ENCODE data around the gene PPP2CA.
A peak's percentile ranks its signal among the peaks of the same experiment; 100 is the strongest.
"Not testable (repeated sequence)": the region's sequence is repeated elsewhere in the genome, so short reads cannot be mapped to it uniquely, and the experiment has no call there.

PPP2CA gene

DNA sequence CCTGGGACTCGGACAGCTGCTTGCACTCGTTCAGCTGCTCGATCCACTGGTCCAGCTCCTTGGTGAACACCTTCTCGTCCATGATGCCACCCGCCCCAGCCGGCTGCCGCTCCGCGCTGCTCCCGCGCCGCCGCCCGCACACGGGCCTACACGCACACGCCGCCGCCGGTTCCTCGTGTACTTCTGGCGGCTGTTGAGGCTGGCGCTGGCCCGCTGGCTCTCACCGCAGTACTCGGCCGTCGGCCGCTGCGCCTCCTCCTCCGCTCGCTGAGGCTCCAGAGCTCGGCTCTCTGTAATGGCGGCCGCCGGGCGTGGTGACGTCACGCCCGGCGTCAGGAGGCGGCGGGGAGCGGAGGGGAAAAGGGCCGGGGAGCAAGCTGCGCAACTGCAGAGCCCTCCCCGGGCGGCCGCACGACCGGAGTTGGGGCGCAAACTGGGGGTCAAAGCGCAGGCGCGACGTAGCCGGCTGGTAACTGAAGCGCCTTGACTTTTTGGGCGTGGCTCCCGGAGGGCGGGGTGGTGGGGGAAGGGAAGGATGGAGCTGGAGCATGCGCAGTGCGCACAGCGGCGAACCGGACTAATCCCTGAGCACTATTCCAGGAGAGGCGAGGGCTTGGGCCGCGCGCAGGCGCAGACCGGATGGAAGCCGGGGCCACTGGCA is at the start of gene PPP2CA:
PPP2CA (minus strand) TSS at position 294 of the 661 bp plus-strand sequence; CDS start at position 82, 212 bp downstream.
- H3K9me3 ChIP-seq (ENCODE audit: control insufficient read depth, insufficient read depth, low read length) = no peaks in the 10 kb centered on the region
- peak within 1 kb of the TSS; percentile 96 for H3K4me3 ChIP-seq (ENCODE audit: low read depth, low read length)
- no peaks in the 10 kb centered on the region for H3K27me3 ChIP-seq (ENCODE audit: control insufficient read depth, insufficient read depth, low read length)
- H3K9ac ChIP-seq (ENCODE audit: low read depth, low read length) = peak within 1 kb of the TSS; percentile 99
- H3K36me3 ChIP-seq (ENCODE audit: control insufficient read depth, insufficient read depth, low read length) = peaks cover 3% of the 10 kb centered on the region
- H3K4me1 ChIP-seq (ENCODE audit: control insufficient read depth, insufficient read depth, low read length) = peaks cover 4% of the 10 kb centered on the region

DNA sequence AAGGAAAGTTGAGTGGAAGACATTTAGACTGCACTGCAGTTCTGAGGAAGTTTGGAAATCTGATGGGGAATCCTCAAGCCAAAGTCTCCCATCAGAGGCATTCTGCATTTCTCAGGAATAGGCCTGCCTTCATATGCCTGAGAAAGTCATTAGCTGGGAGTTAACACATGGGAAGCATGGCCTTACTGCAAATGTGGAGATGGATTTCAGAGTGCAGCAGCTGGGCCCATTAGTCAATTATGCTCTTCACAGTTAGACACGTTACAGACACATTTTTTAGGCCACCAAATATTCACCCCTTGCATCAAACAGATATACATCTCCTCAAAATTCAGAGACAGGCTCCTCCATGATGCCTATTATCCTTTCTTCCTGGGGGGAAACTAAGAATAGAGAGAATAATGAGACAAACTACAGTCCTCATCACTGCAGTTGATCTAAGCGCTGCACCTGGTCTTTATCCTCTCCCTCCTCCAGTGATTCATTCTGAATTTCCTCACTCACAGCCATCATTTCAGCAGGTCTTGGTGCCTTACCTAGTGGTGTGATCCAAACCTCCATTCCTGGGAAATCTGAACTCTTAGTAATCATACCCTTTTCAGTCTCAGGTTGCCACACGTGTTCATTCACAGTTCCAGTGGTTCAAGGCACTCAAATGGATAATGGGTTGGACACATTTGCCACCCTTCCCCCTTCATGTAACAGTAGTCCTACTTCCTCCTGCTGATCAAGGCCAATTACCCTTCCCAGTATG is 47.9 kb upstream of the PPP2CA start:
- Histone ChIP-seq H3K9ac (ENCODE audit: low read depth, low read length) (no peak overlapping the region), H3K27me3 (ENCODE audit: control insufficient read depth, insufficient read depth, low read length) (no peaks in the 10 kb centered on the region), H3K4me1 (ENCODE audit: control insufficient read depth, insufficient read depth, low read length) (no peaks in the 10 kb centered on the region), H3K36me3 (ENCODE audit: control insufficient read depth, insufficient read depth, low read length) (no peaks in the 10 kb centered on the region), H3K9me3 (ENCODE audit: control insufficient read depth, insufficient read depth, low read length) (no peaks in the 10 kb centered on the region), H3K4me3 (ENCODE audit: low read depth, low read length) (no peak overlapping the region)

DNA sequence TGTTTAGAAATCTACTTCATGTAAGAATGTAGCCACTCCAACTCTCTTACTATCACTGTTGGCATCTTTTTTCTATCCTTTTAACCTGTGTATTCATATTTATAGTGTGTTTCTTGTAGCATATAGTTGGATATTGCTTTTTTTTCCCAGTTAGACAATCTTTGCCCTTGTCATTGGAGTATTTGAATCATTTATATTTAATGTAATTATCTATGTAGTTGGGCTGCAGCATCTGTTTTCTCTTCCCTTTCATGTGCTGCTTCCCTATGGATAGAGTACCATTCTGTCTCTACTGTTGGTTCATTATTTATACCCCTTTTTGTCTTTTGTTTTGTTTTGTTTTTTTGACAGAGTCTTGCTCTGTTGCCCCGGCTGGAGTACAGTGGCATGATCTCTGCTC is 45.2 kb upstream of the PPP2CA start:
- Histone ChIP-seq H3K9me3 (ENCODE audit: control insufficient read depth, insufficient read depth, low read length) (no peaks in the 10 kb centered on the region), H3K4me3 (ENCODE audit: low read depth, low read length) (no peak overlapping the region), H3K27me3 (ENCODE audit: control insufficient read depth, insufficient read depth, low read length) (no peaks in the 10 kb centered on the region), H3K36me3 (ENCODE audit: control insufficient read depth, insufficient read depth, low read length) (no peaks in the 10 kb centered on the region), H3K4me1 (ENCODE audit: control insufficient read depth, insufficient read depth, low read length) (no peaks in the 10 kb centered on the region), H3K9ac (ENCODE audit: low read depth, low read length) (no peak overlapping the region)

DNA sequence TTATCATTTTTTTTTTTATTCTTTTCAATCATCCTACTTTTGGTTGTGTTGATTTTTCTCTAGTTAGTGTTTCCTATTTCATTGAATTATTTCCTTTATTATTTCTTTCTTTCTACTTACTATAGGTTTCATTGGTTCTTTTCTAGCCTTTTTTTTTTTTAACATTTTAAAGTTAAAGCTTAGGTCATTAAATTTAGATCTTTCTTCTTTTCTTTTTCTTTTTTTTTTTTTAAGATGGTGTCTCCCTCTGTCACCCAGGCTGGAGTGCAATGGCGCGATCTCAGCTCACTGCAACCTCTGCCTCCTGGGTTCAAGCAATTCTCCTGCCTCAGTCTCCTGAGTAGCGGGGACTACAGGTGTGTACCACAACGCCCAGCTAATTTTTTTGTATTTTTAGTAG is 43.0 kb upstream of the PPP2CA start:
- H3K36me3 ChIP-seq (ENCODE audit: control insufficient read depth, insufficient read depth, low read length) = no peaks in the 10 kb centered on the region
- H3K4me3 ChIP-seq (ENCODE audit: low read depth, low read length) = no peak overlapping the region
- no peak overlapping the region for H3K9ac ChIP-seq (ENCODE audit: low read depth, low read length)
- no peaks in the 10 kb centered on the region for H3K4me1 ChIP-seq (ENCODE audit: control insufficient read depth, insufficient read depth, low read length)
- no peaks in the 10 kb centered on the region for H3K27me3 ChIP-seq (ENCODE audit: control insufficient read depth, insufficient read depth, low read length)
- H3K9me3 ChIP-seq (ENCODE audit: control insufficient read depth, insufficient read depth, low read length) = no peaks in the 10 kb centered on the region

DNA sequence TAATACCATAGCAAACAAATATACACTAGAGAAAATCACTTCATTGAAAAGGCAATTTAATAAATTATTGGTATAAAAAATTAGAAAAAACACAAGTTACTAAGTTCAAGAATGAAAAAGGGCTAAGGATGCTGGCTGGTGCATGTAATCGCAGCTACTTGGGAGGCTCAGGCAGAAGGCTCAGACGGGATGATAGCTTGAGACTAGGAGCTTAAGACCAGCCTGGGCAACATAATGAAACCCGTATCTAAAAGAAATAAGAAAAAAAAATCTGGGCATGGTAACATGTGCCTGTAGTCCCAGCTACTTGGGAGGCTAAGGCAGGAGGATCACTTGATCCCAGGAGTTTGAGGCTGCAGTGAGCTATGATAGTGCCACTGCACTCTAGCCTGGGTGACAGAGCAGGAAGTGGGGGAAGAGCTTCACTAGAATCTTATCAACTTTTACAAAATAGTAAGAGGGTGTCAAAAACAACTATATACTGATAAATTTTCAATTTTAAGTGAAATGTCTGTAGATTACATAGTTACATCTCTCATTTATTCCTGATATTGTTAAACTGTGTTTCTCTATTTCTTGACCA is 42.2 kb upstream of the PPP2CA start:
- Histone ChIP-seq H3K4me3 (ENCODE audit: low read depth, low read length) (no peak overlapping the region), H3K36me3 (ENCODE audit: control insufficient read depth, insufficient read depth, low read length) (no peaks in the 10 kb centered on the region), H3K4me1 (ENCODE audit: control insufficient read depth, insufficient read depth, low read length) (no peaks in the 10 kb centered on the region), H3K9ac (ENCODE audit: low read depth, low read length) (no peak overlapping the region), H3K27me3 (ENCODE audit: control insufficient read depth, insufficient read depth, low read length) (no peaks in the 10 kb centered on the region), H3K9me3 (ENCODE audit: control insufficient read depth, insufficient read depth, low read length) (peaks cover 4% of the 10 kb centered on the region)

DNA sequence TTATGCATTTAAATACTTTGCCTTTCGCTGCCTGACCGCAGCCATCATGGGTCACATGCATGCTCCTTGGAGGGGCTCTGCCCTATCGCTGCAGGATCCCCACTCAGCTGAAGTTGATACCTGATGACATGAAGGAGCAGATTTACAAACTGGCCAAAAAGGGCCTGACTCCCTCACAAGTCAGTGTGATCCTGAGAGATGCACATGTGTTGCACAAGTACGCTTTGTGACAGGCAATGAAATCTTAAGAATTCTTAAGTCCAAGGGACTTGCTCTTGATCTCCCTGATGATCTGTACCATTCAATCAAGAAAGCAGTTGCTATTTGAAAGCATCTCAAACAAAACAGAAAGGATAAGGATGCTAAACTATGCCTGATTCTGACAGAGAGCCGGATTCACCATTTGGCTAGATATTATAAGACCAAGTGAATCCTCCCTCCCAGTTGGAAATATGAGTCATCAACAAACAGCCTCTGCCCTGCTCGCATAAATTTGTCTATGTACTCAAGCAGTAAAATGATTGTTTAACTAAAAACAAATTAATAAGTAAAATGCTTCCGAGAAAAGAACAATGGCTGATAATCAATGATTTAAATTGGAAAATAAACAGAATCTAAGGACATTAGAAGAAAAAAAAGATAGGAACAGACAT is 41.6 kb upstream of the PPP2CA start:
- H3K27me3 ChIP-seq (ENCODE audit: control insufficient read depth, insufficient read depth, low read length) = no peaks in the 10 kb centered on the region
- H3K36me3 ChIP-seq (ENCODE audit: control insufficient read depth, insufficient read depth, low read length) = no peaks in the 10 kb centered on the region
- no peaks in the 10 kb centered on the region for H3K4me1 ChIP-seq (ENCODE audit: control insufficient read depth, insufficient read depth, low read length)
- peaks cover 4% of the 10 kb centered on the region for H3K9me3 ChIP-seq (ENCODE audit: control insufficient read depth, insufficient read depth, low read length)
- no peak overlapping the region for H3K9ac ChIP-seq (ENCODE audit: low read depth, low read length)
- H3K4me3 ChIP-seq (ENCODE audit: low read depth, low read length) = no peak overlapping the region

DNA sequence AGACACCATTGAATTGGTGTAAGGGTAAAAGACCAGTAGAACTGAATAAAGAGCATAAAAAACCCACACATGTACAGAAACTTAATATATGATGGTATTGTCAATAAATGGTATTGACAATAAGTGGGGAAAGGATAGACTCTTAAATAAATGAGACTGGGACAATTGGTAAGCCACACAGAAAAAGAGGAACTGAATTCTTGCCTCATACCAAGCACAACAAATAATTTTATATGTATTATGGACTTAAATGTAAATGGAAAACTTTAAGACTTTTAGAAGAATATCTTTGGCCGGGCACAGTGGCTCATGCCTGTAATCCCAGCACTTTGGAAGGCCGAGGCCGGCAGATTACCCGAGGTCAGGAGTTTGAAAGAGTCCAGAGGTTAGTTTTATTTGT is 37.9 kb upstream of the PPP2CA start:
- H3K9me3 ChIP-seq (ENCODE audit: control insufficient read depth, insufficient read depth, low read length) = peaks cover 4% of the 10 kb centered on the region
- no peaks in the 10 kb centered on the region for H3K36me3 ChIP-seq (ENCODE audit: control insufficient read depth, insufficient read depth, low read length)
- H3K27me3 ChIP-seq (ENCODE audit: control insufficient read depth, insufficient read depth, low read length) = no peaks in the 10 kb centered on the region
- no peaks in the 10 kb centered on the region for H3K4me1 ChIP-seq (ENCODE audit: control insufficient read depth, insufficient read depth, low read length)
- no peak overlapping the region for H3K9ac ChIP-seq (ENCODE audit: low read depth, low read length)
- H3K4me3 ChIP-seq (ENCODE audit: low read depth, low read length) = no peak overlapping the region

DNA sequence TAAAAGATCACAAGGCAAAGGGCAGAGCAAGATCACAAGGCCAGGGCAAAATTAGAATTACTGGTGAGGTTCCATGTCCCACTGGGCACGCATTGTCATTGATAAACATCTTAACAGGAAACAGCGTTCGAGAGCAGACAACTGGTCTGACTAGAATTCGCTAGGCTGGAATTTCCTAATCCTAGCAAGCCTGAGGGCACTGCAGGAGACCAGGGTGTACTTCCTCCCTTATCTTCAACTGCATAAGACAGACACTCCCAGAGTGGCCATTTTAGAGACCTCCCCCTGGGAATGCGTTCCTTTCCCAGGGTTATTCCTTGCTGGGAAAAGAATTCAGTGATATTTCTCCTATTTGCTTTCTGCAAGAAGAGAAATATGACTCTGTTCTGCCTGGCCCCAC is 36.8 kb upstream of the PPP2CA start:
- not testable (repeated sequence) for H3K9me3 ChIP-seq (ENCODE audit: control insufficient read depth, insufficient read depth, low read length); H3K27me3 ChIP-seq (ENCODE audit: control insufficient read depth, insufficient read depth, low read length); H3K9ac ChIP-seq (ENCODE audit: low read depth, low read length); H3K36me3 ChIP-seq (ENCODE audit: control insufficient read depth, insufficient read depth, low read length); H3K4me3 ChIP-seq (ENCODE audit: low read depth, low read length); H3K4me1 ChIP-seq (ENCODE audit: control insufficient read depth, insufficient read depth, low read length)

DNA sequence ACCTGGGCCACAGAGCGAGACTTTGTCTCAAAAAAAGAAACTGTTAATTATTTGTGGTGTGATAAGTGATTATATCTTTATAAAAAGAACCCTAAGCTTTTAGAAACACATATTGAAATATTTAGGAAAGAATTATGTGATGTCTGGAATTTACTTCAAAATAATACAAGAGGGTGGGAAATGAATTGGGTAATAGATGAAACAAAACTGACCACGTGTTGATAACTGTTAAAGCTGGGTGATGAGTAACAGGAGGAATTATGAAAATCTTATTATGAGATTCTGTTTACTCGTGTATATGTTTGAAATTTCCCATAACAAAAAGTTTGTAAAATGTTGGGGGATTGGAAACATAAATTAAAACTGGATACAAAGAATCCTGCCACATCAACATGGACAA is 33.0 kb upstream of the PPP2CA start:
- no peaks in the 10 kb centered on the region for H3K36me3 ChIP-seq (ENCODE audit: control insufficient read depth, insufficient read depth, low read length)
- H3K9me3 ChIP-seq (ENCODE audit: control insufficient read depth, insufficient read depth, low read length) = peaks cover 4% of the 10 kb centered on the region
- no peaks in the 10 kb centered on the region for H3K27me3 ChIP-seq (ENCODE audit: control insufficient read depth, insufficient read depth, low read length)
- no peak overlapping the region for H3K4me3 ChIP-seq (ENCODE audit: low read depth, low read length)
- H3K4me1 ChIP-seq (ENCODE audit: control insufficient read depth, insufficient read depth, low read length) = no peaks in the 10 kb centered on the region
- no peak overlapping the region for H3K9ac ChIP-seq (ENCODE audit: low read depth, low read length)

DNA sequence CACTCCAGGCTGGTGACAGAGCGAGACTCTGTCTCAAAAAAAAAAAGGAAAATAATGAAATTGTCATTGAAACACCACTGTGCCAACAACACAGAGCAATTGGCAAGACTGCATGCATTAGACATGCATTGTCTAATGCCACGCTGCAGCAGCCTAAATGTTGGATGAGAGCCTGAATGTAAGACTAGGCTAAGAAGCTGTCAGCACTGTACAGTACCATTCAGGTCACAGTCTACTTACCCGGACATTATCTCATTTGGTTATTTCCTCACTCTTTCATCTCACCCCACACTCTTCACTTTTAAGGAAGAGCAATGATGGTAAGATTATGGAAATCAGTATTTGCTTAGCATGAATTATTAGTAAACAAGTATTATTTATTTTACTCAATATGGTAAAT is 31.3 kb upstream of the PPP2CA start:
- H3K36me3 ChIP-seq (ENCODE audit: control insufficient read depth, insufficient read depth, low read length) = no peaks in the 10 kb centered on the region
- no peak overlapping the region for H3K9ac ChIP-seq (ENCODE audit: low read depth, low read length)
- no peak overlapping the region for H3K4me3 ChIP-seq (ENCODE audit: low read depth, low read length)
- no peaks in the 10 kb centered on the region for H3K9me3 ChIP-seq (ENCODE audit: control insufficient read depth, insufficient read depth, low read length)
- H3K4me1 ChIP-seq (ENCODE audit: control insufficient read depth, insufficient read depth, low read length) = no peaks in the 10 kb centered on the region
- no peaks in the 10 kb centered on the region for H3K27me3 ChIP-seq (ENCODE audit: control insufficient read depth, insufficient read depth, low read length)

DNA sequence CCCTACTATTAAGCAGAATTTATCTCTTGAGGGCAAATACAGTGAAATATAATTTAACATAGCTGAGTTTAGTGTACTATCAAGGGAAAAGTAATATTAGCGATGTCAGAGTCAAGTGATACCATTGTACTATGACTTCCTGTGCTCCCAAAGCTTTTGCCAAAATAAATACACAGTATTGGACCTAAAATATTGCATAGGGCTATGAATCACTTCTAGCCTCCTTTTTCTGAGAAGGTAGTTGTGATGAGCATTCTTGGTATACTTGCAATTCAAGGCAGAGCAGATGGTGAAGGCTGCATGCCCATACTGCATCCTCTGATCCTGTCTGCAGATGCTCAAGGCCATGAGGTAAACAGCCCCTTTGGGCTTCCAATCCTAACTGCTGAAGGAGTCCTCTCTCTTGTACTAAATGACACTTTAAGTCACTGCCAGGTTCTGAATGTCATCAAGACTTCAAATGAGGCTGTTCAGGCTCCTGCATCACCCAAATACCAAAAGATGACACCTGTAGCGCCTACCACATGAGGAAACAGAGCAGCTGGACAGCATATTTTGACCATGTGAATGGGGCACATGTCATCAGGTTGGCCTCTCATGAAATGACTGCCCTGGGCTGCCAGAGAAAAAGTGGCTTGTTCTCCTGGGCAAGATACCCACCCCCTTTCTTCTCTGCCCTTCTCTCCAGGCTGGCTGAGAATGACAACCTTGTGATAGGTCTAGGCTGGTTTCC is 29.7 kb upstream of the PPP2CA start:
- H3K27me3 ChIP-seq (ENCODE audit: control insufficient read depth, insufficient read depth, low read length) = no peaks in the 10 kb centered on the region
- no peak overlapping the region for H3K4me3 ChIP-seq (ENCODE audit: low read depth, low read length)
- no peaks in the 10 kb centered on the region for H3K9me3 ChIP-seq (ENCODE audit: control insufficient read depth, insufficient read depth, low read length)
- H3K4me1 ChIP-seq (ENCODE audit: control insufficient read depth, insufficient read depth, low read length) = no peaks in the 10 kb centered on the region
- no peak overlapping the region for H3K9ac ChIP-seq (ENCODE audit: low read depth, low read length)
- no peaks in the 10 kb centered on the region for H3K36me3 ChIP-seq (ENCODE audit: control insufficient read depth, insufficient read depth, low read length)
